Transverse colon (tissue), 4 donors: Measurements from ENCODE around the gene TLN1.

Experiments
- CTCF ChIP-seq, 5 experiments: fragments of 200-600 bp in 3 of 5; fragments of 450-650 bp in 2 of 5; sonication (generic) in 3 of 5; IDR thresholded peaks; 1 replicate in 2 of 5; 2 replicates in 3 of 5; pipeline ENCODE4 v1.5.1; 2016 to 2017; ENCODE audit warnings: antibody characterized with exemption in 5 of 5, inconsistent platforms in 3 of 5, mild to moderate bottlenecking in 2 of 5, moderate library complexity in 1 of 5
- EP300 ChIP-seq: sonication (generic); formaldehyde crosslinking; IDR thresholded peaks from one replicate; pipeline ENCODE4 v1.6.1; 2017; ENCODE audit warnings: antibody characterized with exemption, low read depth
- POLR2A ChIP-seq: fragments of 450-650 bp; IDR thresholded peaks from one replicate; pipeline ENCODE4 v1.6.1; 2016; ENCODE audit warnings: antibody characterized with exemption, mild to moderate bottlenecking, moderate library complexity
- POLR2AphosphoS5 ChIP-seq, 3 donors: sonication (generic); formaldehyde crosslinking; IDR thresholded peaks; one replicate each; pipeline ENCODE4 v1.6.1; 2016; ENCODE audit warnings: antibody characterized with exemption in 3 of 3

DNA sequence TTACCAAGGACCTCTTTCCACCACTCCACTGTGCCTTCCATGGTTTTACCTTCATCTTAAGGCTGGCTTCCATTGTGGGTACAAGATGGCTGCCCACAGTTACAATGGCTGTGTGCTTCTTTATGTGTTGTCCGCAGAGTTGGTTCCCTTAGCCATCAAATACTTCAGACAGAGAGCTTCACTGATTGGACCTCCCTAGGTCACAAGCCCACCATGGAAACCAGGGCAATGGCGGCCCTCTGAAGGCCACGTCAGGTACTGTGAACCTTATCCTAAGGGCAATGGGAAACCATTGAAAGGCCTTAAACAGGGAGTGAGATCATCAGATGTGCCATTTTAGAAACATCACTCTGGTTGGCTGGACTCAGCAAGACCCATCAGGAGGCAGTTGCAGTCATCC lies 64.1 kb downstream of the TLN1 start:
- TF ChIP-seq CTCF (IDR thresholded peaks at IDR 0.05): no peak
- no peak for TF ChIP-seq POLR2A
- no peak for TF ChIP-seq EP300
- no peak for TF ChIP-seq POLR2AphosphoS5 (IDR thresholded peaks at IDR 0.05)
